Inflammatory macrophage (primary cell): ENCODE measurements around the gene AP3M1.
"Not testable (repeated sequence)": the region's sequence is repeated elsewhere in the genome, so short reads cannot be mapped to it uniquely, and the experiment has no call there.

Experiments used
- DNase-seq, 2 donors: peaks; one replicate each; pipeline ENCODE4 v3.0.0-alpha.2; 2020 to 2022
- total RNA-seq, 18 experiments: gene quantifications; one replicate each; lab custom pipeline; 2026; ENCODE audit warnings: mixed read lengths in 6 of 18, inconsistent platforms in 2 of 18; lab: John Stamatoyannopoulos, UW

AP3M1 gene
- total RNA-seq, result 40.2 to 126 (median 83.7) reads per million in 18 experiments

DNA sequence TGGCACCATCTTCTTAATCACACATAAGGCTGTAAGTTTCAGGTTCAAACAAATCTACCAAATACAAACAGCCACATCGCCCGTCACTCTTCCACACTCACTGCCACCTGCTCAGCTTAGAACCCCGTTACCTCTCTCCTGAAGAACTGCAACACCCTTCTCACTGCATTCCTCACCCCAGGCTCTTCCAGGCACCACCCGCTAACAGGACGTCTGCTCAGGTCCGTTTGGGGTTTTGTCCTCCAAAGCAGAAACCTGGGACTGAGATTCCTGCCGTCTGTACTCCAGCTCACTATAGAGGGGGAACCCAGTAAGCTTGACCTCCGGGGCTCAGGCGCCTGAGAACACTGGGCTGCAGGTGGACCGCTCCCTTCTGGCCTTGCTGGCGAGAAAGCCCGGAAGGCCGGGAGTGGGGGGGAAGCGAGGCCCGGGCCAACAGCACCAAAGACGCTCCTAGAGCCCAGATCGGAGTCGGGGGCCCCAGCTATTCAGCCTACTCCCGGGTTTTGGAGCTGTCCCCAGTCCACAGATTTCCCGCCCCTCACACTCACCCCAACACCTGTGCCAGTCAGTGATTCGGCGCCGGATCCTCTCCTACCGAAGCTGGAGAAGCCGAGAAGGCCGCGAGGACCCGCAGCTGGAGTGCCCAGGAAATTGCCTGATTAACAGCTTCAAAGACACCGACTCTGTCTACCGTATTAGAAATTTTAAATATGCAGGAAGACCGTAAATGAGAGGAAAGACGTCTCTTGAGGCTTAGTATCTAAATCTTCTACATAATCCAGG, at the start of gene AP3M1:
Gene AP3M1, minus strand, starts transcription at position 625 of the 786 bp plus-strand sequence. CDS start 12,449 bp downstream, outside the sequence.
- no peak for DNase-seq

GRCh38 chr10:74199315-74199714, 48.7 kb upstream of the AP3M1 start:
- no peak for DNase-seq

GRCh38 chr10:74194999-74195398, 44.4 kb upstream of the AP3M1 start:
- DNase-seq, result no peak

DNA sequence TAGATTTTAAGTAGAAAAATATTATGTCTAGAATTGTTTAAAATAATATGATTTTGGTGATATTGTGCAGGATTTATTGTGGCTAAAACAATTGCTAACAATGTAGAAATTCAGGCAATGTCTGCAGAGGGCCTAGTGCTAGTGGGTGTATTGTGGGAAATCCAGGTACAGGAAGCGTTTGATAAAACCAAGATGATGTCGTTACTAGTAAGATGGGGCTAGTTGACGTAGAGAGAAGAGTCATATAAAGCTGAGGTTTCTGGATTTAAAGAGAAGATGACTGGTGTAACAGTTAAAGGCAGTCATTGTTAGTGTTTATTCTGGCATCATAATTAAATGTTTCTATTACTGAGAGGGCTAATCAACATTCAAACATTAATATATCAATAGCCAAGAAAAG, 43.9 kb upstream of the AP3M1 start:
- no peak for DNase-seq

DNA sequence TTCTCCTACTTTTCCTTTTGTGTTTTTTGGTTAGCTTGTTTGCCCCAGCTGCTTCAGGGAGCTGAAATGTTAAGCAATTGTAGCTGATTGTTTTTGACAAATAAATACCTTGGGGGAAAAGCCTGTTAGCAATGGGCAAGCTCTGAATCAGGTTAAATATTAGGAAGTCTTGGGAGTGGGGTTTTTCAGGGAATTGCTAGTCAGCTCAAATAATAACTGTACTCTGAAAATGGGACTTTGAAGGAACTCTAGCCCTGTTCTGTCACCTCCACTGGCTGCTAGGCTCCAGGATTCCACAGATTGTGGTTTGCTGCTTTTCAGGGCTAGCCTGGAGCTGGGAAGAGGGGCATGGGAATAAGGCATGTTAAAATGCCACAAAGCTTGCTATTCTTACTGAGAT, 39.9 kb upstream of the AP3M1 start:
- DNase-seq, result no peak

DNA sequence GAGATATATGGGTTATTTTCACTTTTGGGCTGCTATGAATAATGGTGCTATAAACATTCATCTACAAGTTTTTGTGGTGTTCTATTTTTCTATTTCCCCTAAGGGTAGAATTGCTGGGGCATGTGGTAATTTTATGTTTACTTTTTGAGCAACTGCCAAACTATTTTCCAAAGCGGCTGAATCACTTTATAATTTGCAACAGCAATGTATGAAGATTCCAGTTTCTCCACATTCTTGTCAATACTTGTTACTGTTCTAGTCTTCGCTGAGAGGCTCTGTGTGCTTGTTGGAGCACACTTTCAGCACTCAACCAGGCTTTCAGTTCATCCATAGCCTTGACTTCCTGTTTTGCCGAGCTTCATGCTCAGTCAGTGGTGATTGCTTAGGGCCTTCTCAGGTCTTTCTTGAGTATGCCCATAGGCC, 39.4 kb upstream of the AP3M1 start:
- DNase-seq, result peak; percentile 55 to 58

DNA sequence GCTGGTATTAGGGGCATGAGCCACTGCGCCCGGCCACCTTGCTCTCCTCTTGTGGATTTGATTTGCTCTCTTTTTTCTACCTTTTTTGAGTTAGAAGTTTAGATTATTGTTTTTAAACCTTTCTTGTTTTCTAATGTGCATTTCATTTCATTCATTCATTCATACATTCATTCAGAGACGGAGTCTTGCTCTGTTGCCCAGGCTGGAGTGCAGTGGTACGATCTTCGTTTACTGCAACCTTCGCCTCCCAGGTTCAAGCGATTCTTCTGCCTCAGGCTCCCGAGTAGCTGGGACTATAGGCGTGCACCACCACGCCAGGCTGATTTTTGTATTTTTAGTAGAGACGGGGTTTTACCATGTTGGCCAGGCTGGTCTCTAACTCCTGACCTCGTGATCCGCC, 38.0 kb upstream of the AP3M1 start:
- DNase-seq, result not testable (repeated sequence)

- DNase-seq, result no peak
Observed at GRCh38 chr10:74187237-74187636, 36.6 kb upstream of the AP3M1 start.

- no peak for DNase-seq
Observed at GRCh38 chr10:74186678-74187077, 36.0 kb upstream of the AP3M1 start.

DNA sequence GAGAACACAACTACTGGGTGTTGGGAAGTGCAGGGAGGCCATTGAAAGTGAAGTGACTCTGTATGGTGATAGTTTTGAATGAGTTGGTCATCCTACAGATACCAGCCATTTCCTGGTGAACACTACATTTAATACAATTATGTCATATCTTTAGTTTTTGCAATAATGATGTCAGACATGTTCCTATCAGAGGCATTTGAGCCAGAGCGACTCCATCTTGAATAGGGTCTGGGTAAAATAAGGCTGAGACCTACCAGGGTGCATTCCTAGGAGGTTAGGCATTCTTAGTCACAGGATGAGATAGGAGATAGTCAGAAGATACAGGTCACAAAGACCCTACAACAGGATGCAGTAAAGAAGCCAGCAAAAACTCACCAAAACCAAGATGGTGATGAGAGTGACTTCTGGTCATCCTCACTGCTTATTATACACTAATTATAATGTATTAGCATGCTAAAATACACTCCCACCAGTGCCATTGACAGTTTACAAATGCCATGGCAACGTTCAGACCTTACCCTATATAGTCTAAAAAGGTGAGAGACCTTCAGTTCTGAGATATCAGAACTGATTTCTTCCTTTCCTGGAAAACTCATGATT, 28.6 kb upstream of the AP3M1 start:
- DNase-seq, result peak in 1 of 2 donors; percentile 23

DNA sequence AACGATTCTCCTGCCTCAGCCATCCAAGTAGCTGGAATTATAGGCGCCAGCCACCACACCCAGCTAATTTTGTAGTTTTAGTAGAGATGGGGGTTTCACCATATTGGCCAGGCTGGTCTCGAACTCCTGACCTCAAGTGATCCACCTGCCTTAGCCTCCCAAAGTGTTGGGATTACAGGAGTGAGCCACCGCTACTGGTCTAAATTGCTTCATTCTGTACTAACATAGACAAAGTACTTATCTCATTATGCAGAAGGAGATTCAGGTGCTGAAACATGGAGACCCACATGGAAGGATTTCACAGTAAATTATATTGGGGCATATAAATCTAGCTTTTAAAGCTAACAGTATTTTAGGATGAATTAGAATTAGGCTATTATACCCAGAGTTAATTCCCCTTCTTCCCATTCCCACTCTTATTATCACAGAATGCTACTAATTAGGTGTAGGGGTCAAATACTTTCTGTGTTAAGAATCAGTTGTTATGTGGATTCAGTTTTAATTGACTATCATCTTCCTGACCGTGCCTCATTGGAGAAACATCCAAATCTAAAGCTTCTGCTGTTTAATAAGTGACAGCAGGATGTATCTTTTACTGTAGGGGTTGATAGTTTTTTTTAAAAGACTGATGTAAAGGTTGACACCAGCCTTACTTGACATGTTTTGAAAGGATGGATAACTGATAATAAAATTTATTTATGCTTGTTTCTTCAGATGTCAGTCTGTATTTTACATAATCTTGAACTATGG, 27.6 kb upstream of the AP3M1 start:
- no peak for DNase-seq

DNA sequence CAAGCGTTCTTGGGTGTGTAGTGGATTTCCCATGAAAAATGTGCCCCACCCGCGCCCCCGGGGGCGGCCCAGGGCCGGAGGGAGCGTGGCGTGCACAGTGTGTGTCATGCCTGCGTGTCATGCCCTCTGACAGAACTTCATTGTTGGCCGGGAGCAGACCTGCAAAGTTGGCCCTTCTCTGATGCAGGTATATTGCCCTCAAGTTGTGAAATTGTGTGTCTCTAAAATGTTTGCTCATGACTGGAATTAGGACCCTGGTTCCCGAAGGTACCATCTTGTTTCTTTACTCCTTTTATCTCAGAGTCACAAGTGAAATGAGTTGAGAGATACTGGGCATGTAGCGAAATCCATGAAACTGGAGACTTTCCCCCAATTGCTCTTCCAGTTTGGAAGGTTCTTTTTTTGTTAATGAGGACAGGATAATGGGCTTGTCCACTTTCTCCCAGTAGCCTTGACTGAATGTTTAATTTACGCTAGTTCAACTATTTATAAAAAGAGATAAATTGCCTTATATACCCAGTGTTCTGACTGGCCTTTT, 26.6 kb upstream of the AP3M1 start:
- peak; percentile 26 to 40 for DNase-seq

DNA sequence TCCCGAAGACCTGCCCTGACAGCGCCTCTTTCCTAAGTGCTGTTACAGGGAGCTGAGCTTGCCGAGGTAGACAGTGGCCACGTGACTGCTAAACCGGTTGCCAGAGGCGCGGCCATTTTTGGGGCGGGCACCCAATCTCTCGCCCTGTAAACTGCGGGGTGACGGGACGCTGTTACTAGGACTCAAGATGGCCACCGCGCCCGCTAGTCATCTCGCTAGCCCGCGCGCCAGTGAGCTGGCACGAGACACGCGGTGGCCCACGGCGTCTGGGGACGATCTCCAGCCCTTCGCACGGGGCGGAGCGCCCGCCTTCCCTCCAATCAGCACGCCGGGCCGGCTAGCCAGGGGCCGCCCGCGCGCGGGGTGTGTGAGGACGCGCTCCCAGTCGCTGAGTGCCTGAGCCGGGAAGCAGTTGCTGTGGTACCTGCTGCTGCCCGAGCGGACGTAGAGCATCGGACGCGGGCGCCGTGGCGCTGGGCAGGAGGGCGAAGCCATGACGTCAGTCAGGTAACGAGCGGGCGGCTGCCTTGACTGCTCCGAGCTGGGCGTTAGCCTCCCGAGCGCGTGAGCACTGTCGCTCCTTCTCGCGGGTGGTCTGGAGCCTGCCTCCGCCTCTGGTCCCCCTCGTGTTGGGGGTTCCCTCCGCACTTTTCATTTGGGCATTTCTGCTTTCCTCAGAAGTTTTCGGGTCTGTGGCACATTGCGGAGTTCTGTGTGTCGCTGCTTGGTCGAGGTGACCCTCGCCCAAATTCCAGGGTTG, 25.9 kb upstream of the AP3M1 start:
- peak; percentile 99 for DNase-seq

- no peak for DNase-seq
Observed at GRCh38 chr10:74175510-74176379, 25.1 kb upstream of the AP3M1 start.

- peak; percentile 10 to 43 for DNase-seq
Observed at GRCh38 chr10:74174521-74174920, 23.9 kb upstream of the AP3M1 start.

DNA sequence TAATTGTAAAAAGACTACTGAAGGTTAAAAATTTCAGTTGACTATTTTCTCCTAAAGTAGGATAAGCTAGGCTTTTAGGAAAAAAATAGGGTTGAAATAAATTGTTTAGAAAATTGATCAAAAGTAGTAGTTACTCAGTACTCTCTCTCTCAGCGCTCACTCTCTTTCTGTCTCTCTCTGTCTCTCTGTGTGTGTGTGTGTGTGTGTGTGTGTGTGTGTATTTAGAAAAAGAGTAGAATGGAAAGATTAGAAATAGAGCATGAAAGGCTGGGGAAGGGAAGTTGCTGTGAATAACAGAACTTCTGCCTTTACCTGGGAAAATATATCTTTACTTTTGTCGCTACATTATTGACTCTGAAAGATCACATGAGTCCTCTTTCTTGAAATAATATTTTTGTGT, 21.0 kb upstream of the AP3M1 start:
- DNase-seq, result no peak

DNA sequence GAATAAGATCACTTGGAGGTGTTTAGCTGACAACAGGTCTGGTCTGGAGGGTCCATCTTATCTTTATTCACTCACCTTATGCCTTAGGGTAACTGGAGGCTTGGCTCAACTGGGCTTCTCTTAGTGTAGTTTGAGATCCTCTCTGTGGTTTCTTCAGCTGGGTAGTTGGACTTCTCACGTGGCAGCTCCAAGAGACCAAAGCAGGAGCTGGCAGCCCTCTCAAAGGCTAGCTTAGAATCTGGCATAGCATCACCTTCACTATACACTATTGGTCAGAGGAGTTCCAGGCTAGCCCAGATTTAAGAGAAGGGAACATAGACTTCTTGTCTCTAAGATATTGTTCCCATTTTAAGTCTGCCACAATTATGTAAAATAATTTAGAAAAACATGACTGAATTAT, 16.8 kb upstream of the AP3M1 start:
- DNase-seq, result peak in 1 of 2 donors; percentile 39

DNA sequence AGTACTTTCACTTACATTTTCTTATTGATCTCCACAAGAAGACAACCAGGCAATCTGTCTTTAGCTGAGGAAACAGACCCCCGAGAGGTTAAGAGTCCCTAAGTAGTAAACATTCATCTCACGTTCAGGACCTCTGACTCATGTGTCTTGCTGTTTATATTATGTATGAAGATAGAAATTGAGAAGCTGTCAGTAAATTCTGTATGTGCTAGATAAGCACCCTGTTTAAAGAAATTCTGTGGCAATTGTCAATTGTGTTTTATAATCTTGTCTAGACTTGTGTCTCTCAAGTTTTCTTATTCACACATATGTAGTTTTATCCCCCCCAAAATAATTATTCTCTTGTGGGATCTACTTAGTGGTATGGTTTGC, 14.9 kb upstream of the AP3M1 start:
- DNase-seq, result no peak

DNA sequence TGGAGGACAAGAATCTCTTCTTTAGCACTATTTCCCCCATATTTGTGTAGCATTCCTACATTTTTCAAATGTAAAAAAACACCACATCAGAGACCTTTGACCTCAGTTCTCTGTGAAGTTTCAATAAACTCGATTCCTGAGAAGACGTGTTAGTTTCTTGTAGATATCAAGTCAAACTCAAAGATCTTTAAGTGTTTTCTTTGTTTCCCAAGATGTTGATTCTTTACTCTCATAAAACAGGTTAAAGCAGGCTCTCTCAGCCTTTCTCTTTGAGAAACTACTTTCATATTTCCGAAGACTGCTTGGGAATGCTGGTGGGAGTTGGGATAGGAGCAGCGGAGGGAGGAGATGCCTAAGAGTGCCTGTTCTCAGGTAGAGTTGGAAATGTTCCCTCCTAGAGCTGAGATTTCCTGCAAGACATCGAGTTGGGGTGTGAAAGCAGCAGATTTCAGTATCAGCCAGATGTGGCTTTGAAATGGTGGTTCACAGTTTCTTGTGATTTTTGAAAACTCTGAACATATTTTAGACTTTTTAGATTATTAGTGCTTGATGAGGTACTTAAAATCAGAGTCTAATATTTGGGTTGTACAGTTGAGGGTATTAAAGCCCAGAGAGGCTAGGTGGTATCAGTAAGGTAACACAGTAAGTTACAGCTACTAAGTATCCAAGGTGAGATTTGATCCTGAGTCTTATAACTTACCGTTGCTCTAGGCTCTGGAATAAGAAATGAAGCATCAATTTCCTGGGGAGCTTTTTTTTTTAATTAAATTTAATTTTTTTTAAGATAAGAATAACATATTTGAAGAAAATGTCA, 14.3 kb upstream of the AP3M1 start:
- DNase-seq, result no peak

DNA sequence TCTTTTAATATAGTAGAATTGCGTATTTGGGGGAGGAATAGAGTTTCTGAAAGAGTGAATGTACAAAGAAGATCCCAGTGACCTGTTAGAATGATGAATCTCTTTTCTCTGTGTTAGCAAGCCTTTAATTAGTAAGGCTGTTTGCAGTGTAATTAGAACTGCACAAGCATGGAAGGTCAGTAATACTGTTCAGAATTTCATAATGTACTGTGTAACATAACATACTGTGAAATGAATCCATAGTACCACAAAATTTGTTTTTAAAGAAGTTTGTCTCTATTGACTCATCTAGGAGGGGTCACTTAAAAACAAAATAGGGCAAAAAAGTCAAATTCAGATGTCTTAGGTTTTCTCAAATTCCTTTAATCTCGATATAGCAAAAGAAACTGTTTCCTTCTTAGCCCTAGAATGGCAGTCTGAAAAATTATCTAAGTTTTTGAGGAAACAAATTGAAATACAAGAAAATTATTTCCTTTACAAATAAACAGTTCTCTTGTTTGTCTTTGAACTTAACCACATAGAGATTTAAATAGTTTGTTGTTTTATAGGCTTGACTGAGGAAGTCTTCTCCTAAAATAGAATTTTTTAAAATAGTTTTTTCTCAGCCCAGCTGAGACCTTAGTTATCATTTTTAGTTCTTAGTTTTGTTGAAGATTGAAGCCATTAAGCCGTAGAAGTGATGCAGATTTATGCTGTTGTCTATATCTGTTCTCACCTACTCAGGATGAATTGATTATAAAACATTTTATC, 12.9 kb upstream of the AP3M1 start:
- DNase-seq, result peak in 1 of 2 donors; percentile 54
